ENCODE data around the gene C11orf68. TPM values are rescaled to one million over a fixed set of nuclear protein-coding genes. Genes with fewer than 3 reads are reported as not detected.

The C11orf68 gene
- total RNA-seq, 1 experiment from 2014 or later, result 31.9 TPM

- ATAC-seq (no peak), DNase-seq (ENCODE audit: low spot score) (no peak)
- Mint-ChIP-seq H3K36me3 (no peaks in the 10 kb centered on the region), H3K27me3 (ENCODE audit: low read depth) (peaks cover 70% of the 10 kb centered on the region), H3K4me3 (no peak overlapping the region), H3K4me1 (0 out of 2 replicates have a peak, but pooled peaks cover 3% of the 10 kb centered on the region), H3K27ac (no peak overlapping the region), H3K9me3 (no peaks in the 10 kb centered on the region)
- CTCF ChIA-PET, result interaction anchor here (0.8 to 2.3 kb wide), 4 partner anchors 15 to 165 kb away, joined by 3 to 9 read pairs (median 3); partner anchors contain the start of gene FIBP
- POLR2A ChIA-PET, result no interaction called here
- TF ChIP-seq SMAD4 (CRISPR knock-in tag; IDR thresholded peaks at IDR 0.05) (no peak), GABPB1 (CRISPR knock-in tag; IDR thresholded peaks at IDR 0.05) (no peak), EMX1 (CRISPR knock-in tag; IDR thresholded peaks at IDR 0.05) (no peak), CREB1 (CRISPR knock-in tag; IDR thresholded peaks at IDR 0.05) (no peak), FOXK1 (CRISPR knock-in tag; IDR thresholded peaks at IDR 0.05) (no peak), AFF4 (CRISPR knock-in tag; IDR thresholded peaks at IDR 0.05; ENCODE audit: borderline replicate concordance) (no peak), ZBTB43 (CRISPR knock-in tag; IDR thresholded peaks at IDR 0.05) (no peak), SOX15 (CRISPR knock-in tag; IDR thresholded peaks at IDR 0.05) (no peak), NR1H2 (CRISPR knock-in tag; IDR thresholded peaks at IDR 0.05) (no peak), CBFB (CRISPR knock-in tag; IDR thresholded peaks at IDR 0.05; ENCODE audit: low read depth) (no peak), RORB (CRISPR knock-in tag; IDR thresholded peaks at IDR 0.05) (no peak), CDX4 (CRISPR knock-in tag; IDR thresholded peaks at IDR 0.05; ENCODE audit: borderline replicate concordance) (no peak), TEAD1 (CRISPR knock-in tag; IDR thresholded peaks at IDR 0.05) (no peak), JAZF1 (CRISPR knock-in tag; IDR thresholded peaks at IDR 0.05) (no peak), CREM (CRISPR knock-in tag; IDR thresholded peaks at IDR 0.05) (no peak), E2F4 (CRISPR knock-in tag; IDR thresholded peaks at IDR 0.05; ENCODE audit: borderline replicate concordance, low read depth) (no peak), ZNF423 (CRISPR knock-in tag; IDR thresholded peaks at IDR 0.05) (no peak), AR (CRISPR knock-in tag; IDR thresholded peaks at IDR 0.05) (no peak), E2F5 (CRISPR knock-in tag; IDR thresholded peaks at IDR 0.05) (no peak), FOXP4 (CRISPR knock-in tag; IDR thresholded peaks at IDR 0.05) (no peak)
Observed at GRCh38 chr11:65903715-65904114, 15.1 kb downstream of the C11orf68 start.
